Neural cell (in vitro differentiated cells): Measurements from ENCODE around the gene C4orf36.

Source experiments
- CTCF ChIP-seq: fragments of 450-650 bp; IDR thresholded peaks from 2 replicates; pipeline ENCODE4 v1.5.1; 2014; ENCODE audit warnings: antibody characterized with exemption, mild to moderate bottlenecking, moderate library complexity; ENCODE audit not compliant: poor library complexity, severe bottlenecking
- EZH2 ChIP-seq: fragments of 200-600, 300-800 bp; shearing (Covaris generic), sonication (generic); IDR thresholded peaks from 2 replicates; pipeline ENCODE4 v1.6.1; 2014; ENCODE audit warnings: antibody characterized with exemption, low read length, borderline replicate concordance, mild to moderate bottlenecking; ENCODE audit not compliant: insufficient read depth, poor library complexity, severe bottlenecking
- POLR2AphosphoS5 ChIP-seq: IDR thresholded peaks from 2 replicates; pipeline ENCODE4 v1.6.1; 2012
- RAD21 ChIP-seq: fragments of 450-650 bp; conservative IDR thresholded peaks from 2 replicates; pipeline ENCODE4 v1.6.1; 2014; ENCODE audit warnings: antibody characterized with exemption, mild to moderate bottlenecking, moderate library complexity
- TAF1 ChIP-seq: IDR thresholded peaks from 2 replicates; pipeline ENCODE4 v1.6.1; 2012; ENCODE audit warnings: low read depth

GRCh38 chr4:86855572-86855971 lies 36.6 kb downstream of the C4orf36 start:
- TF ChIP-seq CTCF (no peak), TAF1 (no peak), EZH2 (no peak), POLR2AphosphoS5 (no peak), RAD21 (no peak)
